Subcutaneous adipose tissue (tissue), 4 donors: ENCODE results near the gene SALL4. TPM values are rescaled to one million over a fixed set of nuclear protein-coding genes. Genes with fewer than 3 reads are reported as not detected.

ENCODE experiments used
- total RNA-seq, 4 donors: library from RNA; depleted of rRNA; stranded (reverse); fragments of >200 nt; gene quantifications; one replicate each; pipeline ENCODE4 v1.1.0, GENCODE V29; 2016
- TF ChIP-seq, protein P1 (sequence below): fragments of 450-650 bp; IDR thresholded peaks from one replicate; pipeline ENCODE4 v1.5.1; 2016; ENCODE audit warnings: low read depth, mild to moderate bottlenecking, control low read depth, antibody characterized with exemption, moderate library complexity

The SALL4 gene
- total RNA-seq, 4 donors from 2014 or later, result 0.22 to 0.75 (median 0.33) TPM

DNA sequence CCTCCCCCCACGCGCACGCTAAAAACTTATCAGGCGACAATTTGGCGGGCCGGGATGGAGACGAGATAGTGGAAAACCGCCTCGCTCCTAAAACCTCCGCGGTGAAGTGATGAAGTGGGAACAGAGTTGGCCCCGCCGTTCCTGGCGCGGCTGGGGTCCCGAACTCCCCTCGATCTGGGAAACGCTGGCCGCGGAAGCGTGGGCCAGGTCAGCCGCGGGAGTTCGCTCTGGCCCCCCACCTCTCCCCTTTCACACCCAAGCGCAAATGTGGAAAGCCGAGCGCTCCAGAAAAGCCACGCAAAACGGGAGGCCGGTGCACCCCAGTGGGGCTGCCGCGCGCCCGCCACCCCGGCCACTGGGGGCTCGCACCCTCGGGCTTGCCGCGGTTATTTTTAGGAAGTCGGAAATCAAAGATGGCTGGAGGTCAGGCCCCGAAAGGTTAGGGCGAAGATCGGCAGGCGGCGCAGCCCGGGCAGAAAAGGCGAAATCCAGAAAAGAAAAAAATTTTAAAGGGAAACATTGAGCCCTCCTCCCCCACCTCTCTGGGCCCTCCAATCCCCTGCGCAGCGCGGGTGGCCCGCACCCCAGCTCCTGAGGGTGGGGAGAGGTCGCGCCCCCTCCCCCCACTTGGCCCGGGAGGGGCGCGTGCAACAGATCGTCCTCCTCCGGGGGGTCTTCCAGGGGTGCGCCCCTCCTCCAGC lies 1.0 kb downstream of the SALL4 start:
- TF ChIP-seq, protein P1, sequence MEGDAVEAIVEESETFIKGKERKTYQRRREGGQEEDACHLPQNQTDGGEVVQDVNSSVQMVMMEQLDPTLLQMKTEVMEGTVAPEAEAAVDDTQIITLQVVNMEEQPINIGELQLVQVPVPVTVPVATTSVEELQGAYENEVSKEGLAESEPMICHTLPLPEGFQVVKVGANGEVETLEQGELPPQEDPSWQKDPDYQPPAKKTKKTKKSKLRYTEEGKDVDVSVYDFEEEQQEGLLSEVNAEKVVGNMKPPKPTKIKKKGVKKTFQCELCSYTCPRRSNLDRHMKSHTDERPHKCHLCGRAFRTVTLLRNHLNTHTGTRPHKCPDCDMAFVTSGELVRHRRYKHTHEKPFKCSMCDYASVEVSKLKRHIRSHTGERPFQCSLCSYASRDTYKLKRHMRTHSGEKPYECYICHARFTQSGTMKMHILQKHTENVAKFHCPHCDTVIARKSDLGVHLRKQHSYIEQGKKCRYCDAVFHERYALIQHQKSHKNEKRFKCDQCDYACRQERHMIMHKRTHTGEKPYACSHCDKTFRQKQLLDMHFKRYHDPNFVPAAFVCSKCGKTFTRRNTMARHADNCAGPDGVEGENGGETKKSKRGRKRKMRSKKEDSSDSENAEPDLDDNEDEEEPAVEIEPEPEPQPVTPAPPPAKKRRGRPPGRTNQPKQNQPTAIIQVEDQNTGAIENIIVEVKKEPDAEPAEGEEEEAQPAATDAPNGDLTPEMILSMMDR, result no peak

DNA sequence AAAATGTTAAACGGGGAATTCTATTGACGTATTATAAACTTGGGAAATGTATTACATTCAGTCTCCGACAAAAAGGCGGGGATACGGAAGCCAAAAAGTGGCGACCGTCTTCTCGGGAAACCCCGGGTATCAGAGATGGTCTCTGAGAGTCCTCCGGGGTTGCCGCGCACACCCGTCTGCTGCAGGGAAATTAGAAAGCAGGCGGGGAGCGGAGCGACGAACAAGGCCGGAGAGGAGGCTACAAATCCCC lies 1.5 kb downstream of the SALL4 start:
- TF ChIP-seq, protein P1, result no peak

DNA sequence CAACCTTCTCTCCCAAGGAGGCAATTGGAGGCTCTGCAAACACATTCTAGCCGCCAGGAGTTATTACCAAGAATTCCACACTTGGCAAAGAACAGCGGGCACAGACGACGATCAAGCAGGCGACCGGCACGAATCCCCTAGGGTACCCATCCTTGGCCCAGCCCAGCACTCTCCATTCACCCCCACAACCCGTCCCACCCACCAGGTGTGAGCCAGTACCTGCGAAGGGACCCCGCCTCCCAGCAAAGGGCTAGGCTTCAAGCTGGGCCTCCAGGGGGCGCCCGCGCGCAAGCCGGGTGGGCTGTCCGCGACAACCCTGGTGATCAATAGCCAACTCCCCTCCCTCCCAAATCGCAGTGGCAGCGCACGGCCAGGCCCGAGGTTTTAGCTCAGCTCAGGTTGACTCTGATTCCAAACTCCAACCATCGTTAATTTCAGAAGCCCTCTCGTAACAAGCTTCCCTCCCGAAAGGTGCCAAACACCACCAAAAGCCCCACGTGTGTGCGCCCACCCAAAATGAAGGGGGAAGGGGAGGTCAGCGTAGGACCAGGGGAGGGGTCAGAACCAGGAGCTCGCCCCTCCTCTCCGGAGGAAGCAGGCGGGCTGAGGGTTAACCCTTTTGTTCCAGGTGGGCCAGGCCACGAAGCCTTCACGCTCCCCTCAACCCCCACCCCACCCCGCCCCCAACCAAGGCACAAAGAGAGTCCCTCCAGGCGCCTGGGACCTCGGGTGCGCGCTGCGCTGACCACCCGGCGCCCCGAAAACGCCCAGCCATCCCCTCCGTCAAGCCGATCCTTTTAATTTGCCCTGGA lies 2.1 kb downstream of the SALL4 start:
- TF ChIP-seq, protein P1, result no peak

DNA sequence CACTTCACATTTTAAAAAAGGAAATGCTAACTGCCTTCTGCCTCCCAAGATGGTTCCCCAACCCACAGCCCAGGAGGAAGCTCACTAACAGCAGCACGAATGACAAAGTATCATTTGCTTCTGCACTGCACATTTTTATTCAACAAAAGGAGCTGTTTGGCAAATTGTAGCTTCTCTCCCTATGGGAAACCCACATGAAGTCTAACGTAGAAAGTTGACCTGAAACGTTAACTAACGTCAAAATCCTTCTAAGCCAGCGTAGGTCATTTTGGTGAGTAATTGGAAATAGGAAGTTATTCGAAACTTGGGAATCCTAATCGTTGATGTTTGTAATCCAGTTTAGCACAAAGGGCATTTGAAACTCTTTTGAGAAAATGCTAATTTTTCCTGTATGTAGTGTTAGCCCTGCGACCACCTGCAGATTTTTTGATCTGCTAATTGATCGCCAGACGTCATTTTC lies 2.9 kb downstream of the SALL4 start:
- TF ChIP-seq, protein P1, result no peak

DNA sequence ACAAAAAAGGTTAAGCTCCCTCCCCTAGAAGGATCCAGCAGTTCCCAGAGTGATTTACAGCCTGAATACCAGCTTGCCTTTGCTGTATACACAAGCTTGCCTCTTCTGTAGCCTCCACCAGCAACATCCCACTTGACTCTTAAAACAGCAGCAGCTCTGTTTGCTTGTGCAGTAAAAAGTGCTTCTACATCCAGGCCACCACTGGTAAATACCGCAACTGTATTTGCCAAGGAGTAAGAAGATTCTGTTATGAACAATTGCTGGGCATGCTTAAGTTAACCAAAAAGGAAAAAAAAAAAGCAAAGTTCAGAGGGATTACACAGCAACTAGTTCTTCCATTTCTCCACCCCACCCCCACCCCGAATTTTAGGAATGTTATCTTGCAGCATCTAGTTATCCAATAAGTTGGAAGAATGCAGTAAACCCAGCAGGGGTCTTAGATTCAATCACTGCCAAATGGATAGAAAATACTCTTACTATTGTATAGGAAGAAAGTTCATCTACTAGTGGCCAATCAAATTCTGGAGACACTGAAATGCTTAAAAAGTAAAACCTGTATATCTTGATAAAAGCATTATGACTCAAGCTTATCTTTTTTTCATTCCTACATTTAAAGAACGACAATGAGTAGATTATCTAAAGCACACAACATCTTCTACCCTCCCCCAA lies 4.8 kb downstream of the SALL4 start:
- TF ChIP-seq, protein P1, result no peak

DNA sequence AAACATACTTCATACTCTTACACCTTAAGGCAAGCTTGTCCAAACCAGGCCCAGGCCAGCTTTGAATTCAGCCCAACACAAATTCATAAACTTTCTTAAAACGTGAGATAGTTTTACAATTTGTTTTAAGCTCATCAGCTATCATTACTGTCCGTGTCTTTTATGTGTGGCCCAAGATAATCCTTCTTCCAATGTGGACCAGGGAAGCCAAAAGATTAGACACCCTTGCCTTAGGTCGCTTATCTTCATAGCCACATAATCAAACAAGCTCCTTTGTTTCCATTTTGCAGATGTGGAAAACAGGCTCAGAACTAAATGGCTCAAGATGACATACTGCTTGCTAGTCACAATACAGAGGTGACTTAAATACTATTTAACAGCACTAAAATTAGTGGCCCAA lies 6.0 kb downstream of the SALL4 start:
- TF ChIP-seq, protein P1, result no peak

DNA sequence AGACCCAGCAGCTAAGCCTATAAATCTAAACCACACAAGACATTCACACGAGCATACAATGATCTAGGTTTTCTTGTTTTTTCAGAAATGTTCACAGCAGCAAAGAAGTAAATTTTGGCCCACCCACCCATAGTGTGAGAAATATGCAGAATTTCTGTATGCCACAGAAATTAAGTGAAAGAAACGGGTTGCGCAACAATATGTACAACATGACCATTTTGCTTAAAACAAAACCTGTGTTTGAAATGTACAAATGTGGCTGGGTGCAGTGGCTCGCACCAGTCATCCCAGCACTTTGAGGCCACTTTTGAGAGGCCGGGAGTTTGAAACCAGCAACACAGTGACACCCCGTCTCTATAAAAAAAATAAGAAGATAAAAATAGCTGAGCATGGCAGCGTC lies 9.4 kb downstream of the SALL4 start:
- TF ChIP-seq, protein P1, result no peak
